HFFc6 (cell line): ENCODE measurements around the gene PNPLA2. TPM values are rescaled to one million over a fixed set of nuclear protein-coding genes. Genes with fewer than 3 reads are reported as not detected.

Experiments used
- DNase-seq: peaks from one replicate; pipeline ENCODE4 v3.0.0-alpha.2; 2018
- H3K27ac Mint-ChIP-seq: 2 replicates; pipeline ENCODE4 v1.8.0; 2020; ENCODE audit warnings: mild to moderate bottlenecking, mixed read lengths
- H3K27me3 Mint-ChIP-seq: 2 replicates; pipeline ENCODE4 v1.8.0; 2021; ENCODE audit warnings: mild to moderate bottlenecking, moderate library complexity, mixed read lengths; ENCODE audit not compliant: insufficient read depth
- H3K36me3 Mint-ChIP-seq: 2 replicates; pipeline ENCODE4 v1.8.0; 2021; ENCODE audit warnings: low read depth, mixed read lengths
- H3K4me1 Mint-ChIP-seq: 2 replicates; pipeline ENCODE4 v1.8.0; 2020; ENCODE audit warnings: low read depth, mixed read lengths
- H3K4me3 Mint-ChIP-seq: 2 replicates; pipeline ENCODE4 v1.8.0; 2020; ENCODE audit warnings: mild to moderate bottlenecking, moderate library complexity, mixed read lengths
- H3K9me3 Mint-ChIP-seq: 2 replicates; pipeline ENCODE4 v1.8.0; 2020; ENCODE audit warnings: mild to moderate bottlenecking, mixed read lengths
- total RNA-seq, 6 experiments: library from RNA; stranded (reverse); fragmentation: NEBNext Ultra II Directional; extraction: Animal tissue kit (Norgen Biotek cat#: 25700); gene quantifications; 2 replicates in 1 of 6; 3 replicates in 5 of 6; pipeline ENCODE4 v1.2.3, GENCODE V29; 2021
- TF ChIP-seq, protein P1 (sequence below): fragments of 200-600 bp; sonication (generic); IDR thresholded peaks from 2 replicates; pipeline ENCODE4 v1.5.0; 2021; ENCODE audit warnings: antibody characterized with exemption, mild to moderate bottlenecking

PNPLA2 gene
- total RNA-seq, 6 experiments from 2014 or later, result 103 to 148 (median 130) TPM

DNA sequence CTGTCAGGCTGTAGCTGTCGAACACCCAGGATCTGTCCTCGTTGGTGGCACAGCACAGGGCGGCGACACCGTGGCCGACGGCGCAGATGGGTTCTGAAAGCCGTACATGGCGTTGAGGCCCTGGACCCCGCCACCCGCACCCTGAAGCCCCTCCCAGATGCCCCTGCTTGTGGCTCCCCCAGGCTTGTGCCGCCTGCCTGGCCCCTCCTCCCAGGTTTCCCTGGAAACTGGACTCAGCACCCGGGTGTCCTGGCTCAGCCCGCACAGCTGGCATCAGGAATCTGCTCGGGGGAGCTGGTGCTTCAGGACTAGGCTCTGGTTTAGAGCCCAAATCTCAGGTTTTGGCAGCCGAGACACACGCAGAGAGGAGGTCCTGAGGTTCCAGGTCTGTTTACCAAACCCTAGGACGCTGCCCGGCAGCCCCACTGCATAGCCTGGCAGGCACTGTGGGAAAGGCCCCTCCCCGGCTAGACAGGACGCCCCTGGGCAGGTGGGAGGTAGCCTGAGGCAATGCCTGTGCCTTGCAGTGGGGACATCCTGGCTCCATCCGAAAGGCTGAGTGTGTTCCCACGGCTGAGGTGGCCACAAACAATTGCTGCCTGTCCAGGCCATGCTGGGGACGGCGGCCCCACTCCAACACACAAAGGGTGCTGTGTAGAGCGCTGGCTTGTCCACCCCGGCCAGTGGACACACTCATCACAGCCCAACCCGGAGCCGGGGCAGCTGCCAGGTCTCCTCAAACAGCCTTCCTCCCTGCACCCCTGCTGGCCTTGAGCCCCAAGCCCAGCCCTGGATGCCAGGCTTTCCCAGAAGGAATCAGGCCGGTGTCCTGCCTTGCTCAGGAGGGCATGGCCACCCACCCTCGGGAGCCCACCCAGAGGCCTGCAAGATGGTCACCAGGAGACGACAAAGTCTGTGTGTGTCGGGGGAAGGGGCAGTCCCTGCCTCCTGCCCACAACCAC is 46.0 kb upstream of the PNPLA2 start:
- H3K27me3 Mint-ChIP-seq, result peaks cover 4% of the 10 kb centered on the region; the same call in 1 of the 2 replicates
- peaks cover 17% of the 10 kb centered on the region for H3K4me1 Mint-ChIP-seq
- no peak overlapping the region for H3K27ac Mint-ChIP-seq
- no peaks in the 10 kb centered on the region; the same call in 1 of the 2 replicates for H3K36me3 Mint-ChIP-seq
- TF ChIP-seq, protein P1, sequence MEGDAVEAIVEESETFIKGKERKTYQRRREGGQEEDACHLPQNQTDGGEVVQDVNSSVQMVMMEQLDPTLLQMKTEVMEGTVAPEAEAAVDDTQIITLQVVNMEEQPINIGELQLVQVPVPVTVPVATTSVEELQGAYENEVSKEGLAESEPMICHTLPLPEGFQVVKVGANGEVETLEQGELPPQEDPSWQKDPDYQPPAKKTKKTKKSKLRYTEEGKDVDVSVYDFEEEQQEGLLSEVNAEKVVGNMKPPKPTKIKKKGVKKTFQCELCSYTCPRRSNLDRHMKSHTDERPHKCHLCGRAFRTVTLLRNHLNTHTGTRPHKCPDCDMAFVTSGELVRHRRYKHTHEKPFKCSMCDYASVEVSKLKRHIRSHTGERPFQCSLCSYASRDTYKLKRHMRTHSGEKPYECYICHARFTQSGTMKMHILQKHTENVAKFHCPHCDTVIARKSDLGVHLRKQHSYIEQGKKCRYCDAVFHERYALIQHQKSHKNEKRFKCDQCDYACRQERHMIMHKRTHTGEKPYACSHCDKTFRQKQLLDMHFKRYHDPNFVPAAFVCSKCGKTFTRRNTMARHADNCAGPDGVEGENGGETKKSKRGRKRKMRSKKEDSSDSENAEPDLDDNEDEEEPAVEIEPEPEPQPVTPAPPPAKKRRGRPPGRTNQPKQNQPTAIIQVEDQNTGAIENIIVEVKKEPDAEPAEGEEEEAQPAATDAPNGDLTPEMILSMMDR, result no peak
- DNase-seq, result no peak
- H3K4me3 Mint-ChIP-seq, result no peak overlapping the region
- no peaks in the 10 kb centered on the region for H3K9me3 Mint-ChIP-seq

DNA sequence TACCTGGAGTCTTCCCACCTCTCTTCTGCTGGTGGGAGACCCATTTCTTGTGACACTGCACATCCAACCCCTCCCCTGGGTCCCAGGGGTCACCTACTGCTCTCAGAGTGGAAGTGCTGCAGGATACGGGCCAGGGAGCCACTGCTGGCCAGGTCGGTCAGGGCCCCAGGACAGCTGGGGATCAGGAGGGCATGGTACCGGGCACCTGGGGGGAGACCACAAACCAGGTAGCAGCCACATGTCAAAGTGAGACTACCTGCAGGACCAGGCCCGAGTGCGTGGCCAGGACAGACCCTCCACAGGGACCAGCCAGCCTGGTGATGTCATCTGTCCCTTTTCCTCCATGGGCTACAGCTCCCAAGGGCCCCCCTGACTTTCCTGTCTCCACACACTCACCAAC is 45.3 kb upstream of the PNPLA2 start:
- peaks cover 4% of the 10 kb centered on the region; the same call in 1 of the 2 replicates for H3K27me3 Mint-ChIP-seq
- H3K4me1 Mint-ChIP-seq, result peaks cover 17% of the 10 kb centered on the region
- TF ChIP-seq, protein P1, result no peak
- no peaks in the 10 kb centered on the region; the same call in 1 of the 2 replicates for H3K36me3 Mint-ChIP-seq
- no peak overlapping the region for H3K4me3 Mint-ChIP-seq
- DNase-seq, result no peak
- no peak overlapping the region for H3K27ac Mint-ChIP-seq
- no peaks in the 10 kb centered on the region for H3K9me3 Mint-ChIP-seq

DNA sequence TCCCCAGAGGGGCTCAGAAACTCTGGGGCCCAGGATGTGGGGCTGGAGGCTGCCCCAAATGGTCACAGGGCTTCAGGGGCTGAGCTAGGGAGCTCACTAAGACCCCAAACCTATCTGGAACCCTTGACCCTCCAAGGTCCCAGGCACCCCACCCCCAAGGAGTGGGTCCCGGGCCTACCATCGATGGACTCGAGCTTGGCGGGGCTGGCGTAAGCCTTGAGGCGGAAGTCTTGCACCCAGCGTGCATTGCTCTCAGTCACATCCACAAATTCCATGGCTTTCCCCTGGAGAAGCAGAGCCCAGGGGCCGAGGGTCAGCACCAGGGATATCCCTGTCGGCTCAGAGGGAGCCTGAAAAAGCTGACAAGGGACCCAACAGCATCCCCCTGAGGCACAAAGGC is 44.9 kb upstream of the PNPLA2 start:
- H3K9me3 Mint-ChIP-seq, result no peaks in the 10 kb centered on the region
- H3K4me3 Mint-ChIP-seq, result no peak overlapping the region
- H3K27me3 Mint-ChIP-seq, result peaks cover 4% of the 10 kb centered on the region; the same call in 1 of the 2 replicates
- H3K4me1 Mint-ChIP-seq, result peaks cover 17% of the 10 kb centered on the region
- TF ChIP-seq, protein P1, result no peak
- no peaks in the 10 kb centered on the region; the same call in 1 of the 2 replicates for H3K36me3 Mint-ChIP-seq
- DNase-seq, result no peak
- H3K27ac Mint-ChIP-seq, result no peak overlapping the region

DNA sequence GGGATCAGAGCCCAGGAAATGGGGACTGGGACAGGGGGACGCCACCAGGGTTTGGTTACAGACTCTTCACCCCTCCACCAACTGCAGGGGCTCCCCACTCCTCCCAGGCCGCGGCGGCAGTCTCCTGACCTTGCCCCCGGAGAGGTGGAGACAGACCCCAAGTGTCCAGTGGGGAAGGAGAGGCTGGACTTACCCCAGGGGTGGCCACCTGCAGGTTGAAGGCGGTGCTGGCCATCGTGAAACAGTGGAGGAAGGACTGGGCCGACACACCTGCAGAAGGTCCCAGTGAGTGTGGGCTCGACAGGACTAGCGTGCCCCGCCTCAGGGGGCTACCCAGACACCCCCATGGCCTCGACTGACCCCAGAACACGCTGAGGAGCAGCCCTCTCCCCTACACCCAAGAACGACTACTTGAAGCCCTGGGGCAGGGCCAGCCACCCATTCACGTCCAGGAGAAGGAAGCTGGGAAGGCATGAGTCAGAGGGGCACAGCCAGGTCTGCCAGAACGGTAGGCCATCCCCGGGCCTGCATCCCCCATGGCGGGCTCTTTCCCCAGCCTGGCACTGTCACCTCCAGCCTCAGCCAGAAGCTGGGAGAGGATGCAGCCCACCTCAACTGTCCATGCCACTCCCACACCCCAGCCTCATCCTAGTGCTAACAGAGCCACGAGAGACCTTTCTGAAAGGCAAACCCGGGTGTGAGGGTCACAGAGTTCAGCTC is 43.7 kb upstream of the PNPLA2 start:
- Mint-ChIP-seq H3K4me1 (peaks cover 17% of the 10 kb centered on the region), H3K36me3 (no peaks in the 10 kb centered on the region; the same call in 1 of the 2 replicates), H3K27me3 (peaks cover 4% of the 10 kb centered on the region; the same call in 1 of the 2 replicates), H3K9me3 (no peaks in the 10 kb centered on the region), H3K4me3 (peak overlapping the region; percentile 93), H3K27ac (peak overlapping the region; percentile 82)
- TF ChIP-seq, protein P1, result peak; percentile 29
- DNase-seq, result no peak

DNA sequence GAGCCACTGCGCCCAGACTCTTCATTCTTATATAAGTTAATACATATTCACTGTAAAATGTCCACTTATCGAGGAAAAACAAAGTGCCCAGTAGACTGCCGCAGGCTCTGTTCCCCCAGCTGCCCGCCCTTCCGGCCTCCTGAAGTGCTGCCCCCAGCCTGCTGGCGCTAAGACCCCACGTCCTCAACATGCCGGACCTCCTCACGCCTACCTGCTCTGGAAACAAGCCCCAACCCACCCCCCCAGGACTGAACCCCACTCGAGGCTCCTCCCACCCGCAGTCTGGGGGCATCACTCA is 42.5 kb upstream of the PNPLA2 start:
- no peak for DNase-seq
- Mint-ChIP-seq H3K9me3 (no peaks in the 10 kb centered on the region), H3K27ac (peak overlapping the region; percentile 82), H3K4me3 (peak overlapping the region; percentile 93), H3K27me3 (peaks cover 4% of the 10 kb centered on the region; the same call in 1 of the 2 replicates), H3K4me1 (peaks cover 22% of the 10 kb centered on the region), H3K36me3 (no peaks in the 10 kb centered on the region; the same call in 1 of the 2 replicates)
- TF ChIP-seq, protein P1, result no peak
